VCaP (cell line): ENCODE data around the gene DDX50.
A peak's percentile ranks its signal among the peaks of the same experiment; 100 is the strongest.
"Not testable (repeated sequence)": the region's sequence is repeated elsewhere in the genome, so short reads cannot be mapped to it uniquely, and the experiment has no call there.

Experiments used
- H3K27ac ChIP-seq: fragments of 450-650 bp; 2 replicates; pipeline ENCODE4 v1.5.1; 2017
- CTCF ChIP-seq: fragments of 450-650 bp; conservative IDR thresholded peaks from 2 replicates; pipeline ENCODE4 v1.5.1; 2017; ENCODE audit warnings: mild to moderate bottlenecking, moderate library complexity

The DDX50 gene

GRCh38 chr10:68901105-68901927, at the start of gene DDX50:
Gene DDX50 (plus strand): TSS chr10:68901315. CDS start chr10:68901385, 70 bp downstream.
- TF ChIP-seq CTCF, result 0 out of 2 replicates have a peak, but pooled peaks have one; percentile 24
- peak within 1 kb of the TSS; percentile 98 for H3K27ac ChIP-seq

DNA sequence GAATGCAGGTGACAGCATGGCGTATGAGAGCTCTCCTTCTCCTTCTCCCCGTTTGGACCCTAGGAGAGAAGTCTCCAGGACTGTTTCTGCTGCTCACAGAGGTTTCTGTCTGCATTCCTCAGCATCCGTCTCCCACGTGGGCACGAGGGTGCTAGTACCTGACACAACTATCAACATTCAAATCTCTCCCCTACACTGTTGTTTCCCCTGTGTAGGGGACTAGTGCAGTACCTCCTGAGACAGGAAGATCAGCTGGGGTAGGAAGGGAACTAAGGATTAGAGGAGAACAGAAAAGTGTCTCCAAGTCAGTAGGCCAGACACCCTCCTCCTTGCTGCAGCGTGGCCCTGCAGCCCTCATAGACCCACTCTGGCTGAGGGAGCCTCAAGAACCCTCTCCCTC, 44.8 kb upstream of the DDX50 start:
- H3K27ac ChIP-seq, result no peak overlapping the region
- no peak for TF ChIP-seq CTCF

DNA sequence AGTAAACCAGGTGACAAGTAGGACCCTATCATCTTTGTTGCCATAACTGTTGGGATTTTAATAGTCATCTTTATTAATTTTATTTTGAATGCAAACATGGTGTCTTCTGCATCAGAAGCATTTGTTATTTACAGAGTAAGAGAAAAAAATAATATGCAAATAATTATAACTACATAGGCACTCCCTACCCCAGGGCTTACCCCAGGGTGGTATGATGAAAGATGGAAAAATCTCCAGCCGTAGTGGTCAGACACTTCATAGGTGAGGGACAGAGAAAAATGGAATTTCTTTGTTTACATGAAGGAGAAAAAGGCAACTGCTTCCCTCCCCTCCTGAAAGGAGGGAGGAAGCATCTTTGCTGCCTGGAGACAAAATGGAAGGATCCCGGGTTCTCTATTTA, 44.1 kb upstream of the DDX50 start:
- H3K27ac ChIP-seq, result no peak overlapping the region
- no peak for TF ChIP-seq CTCF

GRCh38 chr10:68861253-68861652, 39.9 kb upstream of the DDX50 start:
- H3K27ac ChIP-seq, result no peak overlapping the region
- TF ChIP-seq CTCF, result no peak

DNA sequence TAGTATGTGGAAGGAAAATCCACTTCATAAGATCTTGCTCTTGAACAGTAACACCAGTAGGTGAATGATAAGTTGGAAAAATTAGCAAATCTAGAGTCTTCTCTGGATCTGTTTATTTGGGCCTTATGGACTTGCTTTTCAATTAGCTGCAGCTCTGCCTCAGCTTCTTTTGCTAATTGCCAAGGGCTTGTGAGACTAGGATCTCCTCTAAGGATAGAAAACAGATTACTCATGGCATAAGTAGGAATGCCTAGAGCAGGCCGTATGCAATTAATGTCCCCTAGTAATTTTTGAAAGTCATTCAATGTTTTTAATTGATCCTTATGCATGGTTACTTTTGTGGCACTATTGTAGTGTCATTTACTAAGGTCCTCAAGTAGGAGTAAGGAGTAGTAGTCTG, 36.5 kb upstream of the DDX50 start:
- no peak overlapping the region for H3K27ac ChIP-seq
- no peak for TF ChIP-seq CTCF

GRCh38 chr10:68868173-68868572, 32.9 kb upstream of the DDX50 start:
- not testable (repeated sequence) for H3K27ac ChIP-seq

DNA sequence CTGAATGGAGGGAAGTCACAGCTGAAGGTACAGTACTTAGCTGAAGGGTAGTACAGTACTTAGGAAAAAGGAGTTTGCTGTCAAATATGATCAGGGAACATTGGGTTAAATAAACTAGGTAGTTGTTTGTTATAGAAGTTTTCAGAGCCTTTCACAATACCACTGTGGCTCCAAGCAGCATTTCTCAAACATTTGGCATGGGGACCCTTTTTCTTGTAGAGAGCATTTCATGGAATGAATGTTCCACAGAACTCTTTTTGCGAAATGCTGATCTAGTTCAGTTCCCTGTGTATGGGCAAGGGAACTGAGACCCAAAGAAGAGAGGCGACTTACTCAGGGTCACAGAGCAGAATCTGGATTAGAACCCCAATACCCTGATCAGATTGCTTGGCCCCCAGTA, 31.5 kb upstream of the DDX50 start:
- TF ChIP-seq CTCF, result no peak
- no peak overlapping the region for H3K27ac ChIP-seq

- H3K27ac ChIP-seq, result no peak overlapping the region
- TF ChIP-seq CTCF, result no peak
Measured at GRCh38 chr10:68870061-68870460, 31.1 kb upstream of the DDX50 start.
